ENCODE measurements around the gene SYTL2.
"Not testable (repeated sequence)": the region's sequence is repeated elsewhere in the genome, so short reads cannot be mapped to it uniquely, and the experiment has no call there.

Gene SYTL2

GRCh38 chr11:85848556-85848955 lies 37.6 kb upstream of the SYTL2 start:
- TF ChIP-seq, protein P1, sequence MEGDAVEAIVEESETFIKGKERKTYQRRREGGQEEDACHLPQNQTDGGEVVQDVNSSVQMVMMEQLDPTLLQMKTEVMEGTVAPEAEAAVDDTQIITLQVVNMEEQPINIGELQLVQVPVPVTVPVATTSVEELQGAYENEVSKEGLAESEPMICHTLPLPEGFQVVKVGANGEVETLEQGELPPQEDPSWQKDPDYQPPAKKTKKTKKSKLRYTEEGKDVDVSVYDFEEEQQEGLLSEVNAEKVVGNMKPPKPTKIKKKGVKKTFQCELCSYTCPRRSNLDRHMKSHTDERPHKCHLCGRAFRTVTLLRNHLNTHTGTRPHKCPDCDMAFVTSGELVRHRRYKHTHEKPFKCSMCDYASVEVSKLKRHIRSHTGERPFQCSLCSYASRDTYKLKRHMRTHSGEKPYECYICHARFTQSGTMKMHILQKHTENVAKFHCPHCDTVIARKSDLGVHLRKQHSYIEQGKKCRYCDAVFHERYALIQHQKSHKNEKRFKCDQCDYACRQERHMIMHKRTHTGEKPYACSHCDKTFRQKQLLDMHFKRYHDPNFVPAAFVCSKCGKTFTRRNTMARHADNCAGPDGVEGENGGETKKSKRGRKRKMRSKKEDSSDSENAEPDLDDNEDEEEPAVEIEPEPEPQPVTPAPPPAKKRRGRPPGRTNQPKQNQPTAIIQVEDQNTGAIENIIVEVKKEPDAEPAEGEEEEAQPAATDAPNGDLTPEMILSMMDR (IDR thresholded peaks at IDR 0.05; ENCODE audit: low read depth, low read length, missing control alignments), result no peak
- in situ Hi-C loops (cut with HindIII; ENCODE audit: low sequenced_read_pairs), result no loop called here
- DNase-seq (ENCODE audit: low read depth), result no peak
- no peak overlapping the region for H3K4me3 ChIP-seq (ENCODE audit: low read depth, low read length)

- TF ChIP-seq, protein P1 (IDR thresholded peaks at IDR 0.05; ENCODE audit: low read depth, low read length, missing control alignments), result no peak
- DNase-seq (ENCODE audit: low read depth), result no peak
- in situ Hi-C loops (cut with HindIII; ENCODE audit: low sequenced_read_pairs), result no loop called here
- no peak overlapping the region for H3K4me3 ChIP-seq (ENCODE audit: low read depth, low read length)
These were observed 37.1 kb upstream of the SYTL2 start for GRCh38 chr11:85848006-85848405.

DNA sequence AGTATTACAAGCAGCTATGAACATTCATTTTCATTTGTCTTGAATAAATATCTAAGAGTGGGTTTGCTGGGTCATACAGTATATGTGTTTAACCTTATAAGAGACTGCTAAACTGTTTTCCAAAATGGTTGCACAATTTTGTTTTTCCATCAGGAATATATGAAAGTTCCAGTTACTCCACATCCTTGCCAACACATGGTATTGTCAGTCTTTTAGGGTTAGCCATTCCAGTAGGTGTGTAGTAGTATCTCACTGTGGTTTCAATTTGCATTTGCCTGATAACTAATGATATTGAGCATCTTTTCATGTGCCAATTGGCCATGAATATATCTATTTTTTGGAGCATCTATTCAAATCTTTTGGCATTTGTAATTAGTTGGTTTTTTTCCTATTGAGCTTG lies 36.5 kb upstream of the SYTL2 start:
- TF ChIP-seq, protein P1 (IDR thresholded peaks at IDR 0.05; ENCODE audit: low read depth, low read length, missing control alignments), result no peak
- in situ Hi-C loops (cut with HindIII; ENCODE audit: low sequenced_read_pairs), result no loop called here

GRCh38 chr11:85845124-85845631 lies 34.2 kb upstream of the SYTL2 start:
- DNase-seq (ENCODE audit: low read depth), result no peak
- H3K4me3 ChIP-seq (ENCODE audit: low read depth, low read length), result no peak overlapping the region
- in situ Hi-C loops (cut with HindIII; ENCODE audit: low sequenced_read_pairs), result no loop called here

More for the DNA sequence above, 36.5 kb upstream of the SYTL2 start:
- no peak for DNase-seq (ENCODE audit: low read depth)
- no peak overlapping the region for H3K4me3 ChIP-seq (ENCODE audit: low read depth, low read length)

GRCh38 chr11:85844439-85845123 lies 33.6 kb upstream of the SYTL2 start:
- TF ChIP-seq, protein P1 (IDR thresholded peaks at IDR 0.05; ENCODE audit: low read depth, low read length, missing control alignments), result no peak
- DNase-seq (ENCODE audit: low read depth), result no peak
- no peak overlapping the region for H3K4me3 ChIP-seq (ENCODE audit: low read depth, low read length)
- in situ Hi-C loops (cut with HindIII; ENCODE audit: low sequenced_read_pairs), result no loop called here

More at GRCh38 chr11:85845124-85845631, 34.2 kb upstream of the SYTL2 start:
- TF ChIP-seq, protein P1 (IDR thresholded peaks at IDR 0.05; ENCODE audit: low read depth, low read length, missing control alignments), result no peak

DNA sequence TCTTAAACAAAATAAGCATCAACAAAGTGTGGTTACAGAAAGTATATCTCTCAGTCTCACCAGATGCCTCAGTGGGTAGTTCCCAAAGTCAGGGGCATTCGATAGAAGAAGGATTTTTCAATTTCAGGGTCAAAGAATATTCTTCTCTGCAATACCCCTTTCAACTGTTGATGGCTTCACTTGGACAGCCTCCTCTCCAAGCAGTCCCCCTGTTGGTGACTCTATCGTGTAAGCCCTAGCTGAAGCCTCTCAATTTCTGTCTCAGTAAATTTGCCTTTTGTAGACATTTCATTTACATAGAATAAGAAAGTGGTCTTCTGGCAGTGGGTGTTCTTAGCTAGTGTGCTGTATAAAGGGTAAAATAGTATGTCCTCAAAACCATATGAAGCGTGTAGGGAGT lies 33.0 kb upstream of the SYTL2 start:
- TF ChIP-seq, protein P1 (IDR thresholded peaks at IDR 0.05; ENCODE audit: low read depth, low read length, missing control alignments), result no peak
- in situ Hi-C loops (cut with HindIII; ENCODE audit: low sequenced_read_pairs), result no loop called here
- no peak overlapping the region for H3K4me3 ChIP-seq (ENCODE audit: low read depth, low read length)
- no peak for DNase-seq (ENCODE audit: low read depth)

GRCh38 chr11:85840932-85841331 lies 30.0 kb upstream of the SYTL2 start:
- in situ Hi-C loops (cut with HindIII; ENCODE audit: low sequenced_read_pairs); H3K4me3 ChIP-seq (ENCODE audit: low read depth, low read length); DNase-seq (ENCODE audit: low read depth): not testable (repeated sequence)

Data from astrocyte of the cerebellum (primary cell).